Activated naive CD4-positive, alpha-beta T cell treated with anti-CD3 and anti-CD28 coated beads, Interleukin-2, amount 10 ng/mL, durations not matched to agents 5 hours and 36 hours (primary cell): ENCODE data around the gene LRP3. TPM values are rescaled to one million over a fixed set of nuclear protein-coding genes. Genes with fewer than 3 reads are reported as not detected.

Experiments used
- total RNA-seq, 2 experiments: library from RNA; stranded (reverse); gene quantifications; one replicate each; pipeline ENCODE4 v1.2.3, GENCODE V29; 2021

LRP3 gene
- under 1 TPM; 0.22 to 0.23 TPM for total RNA-seq

DNA sequence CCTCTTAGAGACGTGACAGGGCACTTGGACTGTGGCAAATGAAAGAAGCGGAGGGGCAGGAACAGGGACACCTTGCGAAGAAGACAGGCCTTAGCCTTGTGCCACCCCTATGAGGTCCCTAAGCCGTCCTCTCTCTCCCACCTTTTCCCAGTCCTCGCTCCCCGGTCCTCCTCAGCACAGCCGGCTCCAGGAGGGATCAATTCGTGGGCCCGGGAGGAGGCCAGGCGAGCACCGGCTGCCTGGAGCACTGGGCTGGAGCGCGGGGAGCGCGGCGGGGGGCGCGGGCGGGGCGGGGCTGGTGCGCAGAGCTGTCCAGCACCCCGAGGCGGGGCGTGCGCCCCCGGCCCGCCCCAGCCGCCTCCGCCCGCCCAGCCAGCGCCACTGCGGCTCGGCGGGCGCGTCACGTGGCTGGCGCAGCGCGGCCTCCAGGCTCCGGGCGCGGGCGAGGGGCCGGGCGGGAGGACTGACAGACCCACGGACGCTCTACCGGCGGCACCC is at the start of gene LRP3:
TSS of gene LRP3 (plus strand) at position 466 of the 498 bp plus-strand sequence. CDS start 456 bp downstream, outside the sequence.

GRCh38 chr19:33225458-33225926 is 31.4 kb downstream of the LRP3 start, which contains the start of gene SLC7A10:
TSS of gene SLC7A10 (minus strand) at chr19:33225850. CDS start at chr19:33225703, 147 bp downstream.

Other genes starting within 250 kb of the LRP3 start
- 10 to 100 TPM; 17.6 to 17.8 TPM for gene CEP89, start 222.4 kb upstream of the LRP3 start, total RNA-seq
- 1 to 10 TPM; 4.2 to 4.4 TPM for gene FAAP24, start 222.1 kb upstream of the LRP3 start, total RNA-seq
- gene RHPN2, start 129.4 kb upstream of the LRP3 start, total RNA-seq, result 1 to 10 TPM; 1.4 to 2.9 TPM
- 10 to 100 TPM; 11.5 to 11.7 TPM for gene GPATCH1, start 113.1 kb upstream of the LRP3 start, total RNA-seq
- gene WDR88, start 62.2 kb upstream of the LRP3 start, total RNA-seq, result not detected
- not detected for gene SLC7A10, start 31.5 kb downstream of the LRP3 start, total RNA-seq
- under 1 TPM; 0.08 to 0.14 TPM for gene CEBPA, start 108.2 kb downstream of the LRP3 start, total RNA-seq
- 10 to 100 TPM; 21.4 to 22.4 TPM for gene CEBPG, start 179.4 kb downstream of the LRP3 start, total RNA-seq